ENCODE results near the gene BLTP3B. TPM values are rescaled to one million over a fixed set of nuclear protein-coding genes. Genes with fewer than 3 reads are reported as not detected.

BLTP3B gene
- total RNA-seq, 1 experiment from 2014 or later: 31.8 TPM

- TF ChIP-seq EZH2 (IDR thresholded peaks at IDR 0.05; ENCODE audit: borderline replicate concordance, low read depth, low read length, poor library complexity, severe bottlenecking) (no peak), CTCF (conservative IDR thresholded peaks at IDR 0.05; ENCODE audit: low read depth, low read length) (no peak)
- intact Hi-C loops (cut with micrococcal nuclease; ENCODE audit: unreplicated experiment): no loop called here
- POLR2A ChIA-PET (ENCODE audit: low non-redundant PET): no interaction called here
- no peak for DNase-seq (ENCODE audit: low spot score)
- Histone ChIP-seq H3K27ac (ENCODE audit: low read depth, low read length, poor library complexity, severe bottlenecking) (no peak overlapping the region), H3K36me3 (ENCODE audit: insufficient read depth, low read length, poor library complexity, severe bottlenecking) (peaks cover 3% of the 10 kb centered on the region), H3K27me3 (replicated peaks; ENCODE audit: insufficient read depth, low read depth, low read length, poor library complexity) (no peaks in the 10 kb centered on the region), H3K9me3 (ENCODE audit: low read depth, low read length, poor library complexity, severe bottlenecking) (no peaks in the 10 kb centered on the region), H3K4me3 (ENCODE audit: low read depth, low read length, poor library complexity, severe bottlenecking) (no peak overlapping the region), H3K4me1 (ENCODE audit: insufficient read depth, low read length, poor library complexity, severe bottlenecking) (peaks cover 19% of the 10 kb centered on the region)
- no TSS peak for BruUV-seq (replicated peaks)
- CTCF ChIA-PET: no interaction called here
These were observed 32.4 kb downstream of the BLTP3B start for GRCh38 chr12:100110276-100110675.

- no TSS peak for BruUV-seq (replicated peaks)
- H3K27me3 ChIP-seq (replicated peaks; ENCODE audit: insufficient read depth, low read depth, low read length, poor library complexity): no peaks in the 10 kb centered on the region
- H3K9me3 ChIP-seq (ENCODE audit: low read depth, low read length, poor library complexity, severe bottlenecking): no peaks in the 10 kb centered on the region
- H3K36me3 ChIP-seq (ENCODE audit: insufficient read depth, low read length, poor library complexity, severe bottlenecking): peaks cover 3% of the 10 kb centered on the region
- H3K4me1 ChIP-seq (ENCODE audit: insufficient read depth, low read length, poor library complexity, severe bottlenecking): no peaks in the 10 kb centered on the region
- intact Hi-C loops (cut with micrococcal nuclease; ENCODE audit: unreplicated experiment): no loop called here
- TF ChIP-seq EZH2 (IDR thresholded peaks at IDR 0.05; ENCODE audit: borderline replicate concordance, low read depth, low read length, poor library complexity, severe bottlenecking): no peak
- no peak for TF ChIP-seq CTCF (conservative IDR thresholded peaks at IDR 0.05; ENCODE audit: low read depth, low read length)
- no peak overlapping the region for H3K4me3 ChIP-seq (ENCODE audit: low read depth, low read length, poor library complexity, severe bottlenecking)
- CTCF ChIA-PET: no interaction called here
- no peak overlapping the region for H3K27ac ChIP-seq (ENCODE audit: low read depth, low read length, poor library complexity, severe bottlenecking)
- DNase-seq (ENCODE audit: low spot score): no peak
- POLR2A ChIA-PET (ENCODE audit: low non-redundant PET): no interaction called here
These were observed 35.8 kb downstream of the BLTP3B start for GRCh38 chr12:100106861-100107260.

GRCh38 chr12:100105661-100106060 lies 37.0 kb downstream of the BLTP3B start:
- no peak for DNase-seq (ENCODE audit: low spot score)
- ChIA-PET POLR2A (ENCODE audit: low non-redundant PET) (no interaction called here), CTCF (no interaction called here)
- intact Hi-C loops (cut with micrococcal nuclease; ENCODE audit: unreplicated experiment): no loop called here
- H3K4me1 ChIP-seq (ENCODE audit: insufficient read depth, low read length, poor library complexity, severe bottlenecking): no peaks in the 10 kb centered on the region
- peaks cover 3% of the 10 kb centered on the region for H3K36me3 ChIP-seq (ENCODE audit: insufficient read depth, low read length, poor library complexity, severe bottlenecking)
- no peaks in the 10 kb centered on the region for H3K27me3 ChIP-seq (replicated peaks; ENCODE audit: insufficient read depth, low read depth, low read length, poor library complexity)
- H3K27ac ChIP-seq (ENCODE audit: low read depth, low read length, poor library complexity, severe bottlenecking): no peak overlapping the region
- no peaks in the 10 kb centered on the region for H3K9me3 ChIP-seq (ENCODE audit: low read depth, low read length, poor library complexity, severe bottlenecking)
- TF ChIP-seq CTCF (conservative IDR thresholded peaks at IDR 0.05; ENCODE audit: low read depth, low read length): no peak
- TF ChIP-seq EZH2 (IDR thresholded peaks at IDR 0.05; ENCODE audit: borderline replicate concordance, low read depth, low read length, poor library complexity, severe bottlenecking): no peak
- H3K4me3 ChIP-seq (ENCODE audit: low read depth, low read length, poor library complexity, severe bottlenecking): no peak overlapping the region
- no TSS peak for BruUV-seq (replicated peaks)
